ENCODE measurements around the gene AGTRAP.

AGTRAP gene

DNA sequence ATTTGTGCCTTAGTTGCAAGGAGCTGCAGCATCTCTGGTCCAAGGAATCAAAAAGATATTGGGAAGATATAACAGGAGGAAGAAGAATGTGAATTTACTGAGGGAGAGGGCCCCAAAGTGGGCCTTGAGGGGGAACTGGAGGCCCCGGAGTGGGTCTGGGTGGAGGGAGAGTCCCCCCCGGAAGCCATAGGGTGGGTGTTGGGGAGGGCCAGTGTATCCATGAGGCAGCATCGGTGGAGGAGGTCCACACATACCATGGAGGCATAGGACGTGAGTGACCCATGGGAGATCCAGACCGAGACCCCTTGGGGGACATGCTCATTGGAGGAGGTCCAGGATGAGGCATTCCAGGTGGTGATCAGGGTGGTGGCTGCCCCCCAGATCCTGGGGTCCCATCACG lies 25.3 kb downstream of the AGTRAP start:
- 91% methylated on average over 6 of the region's 6 CpGs for WGBS
- Histone ChIP-seq H2AFZ (ENCODE audit: low read depth, low read length) (no peak overlapping the region), H3K4me2 (ENCODE audit: low read length, poor library complexity, severe bottlenecking) (no peak overlapping the region), H3K23ac (ENCODE audit: low read length in 2 of 2) (no peak overlapping the region), H3K27me3 (ENCODE audit: control insufficient read depth in 1 of 2, insufficient read depth in 1 of 2, low read length in 2 of 2) (peaks cover 25 to 40% of the 10 kb centered on the region in 2 experiments), H2BK5ac (ENCODE audit: low read depth, low read length, poor library complexity, severe bottlenecking) (no peak overlapping the region), H3K4ac (ENCODE audit: low read depth in 1 of 2, low read length in 2 of 2) (no peak overlapping the region), H3K4me1 (ENCODE audit: control insufficient read depth, insufficient read depth, low read depth, low read length) (peaks cover 5% of the 10 kb centered on the region), H3K9me3 (ENCODE audit: control insufficient read depth, low read length) (peaks cover 4% of the 10 kb centered on the region), H4K8ac (ENCODE audit: low read length) (no peak overlapping the region), H3K36me3 (ENCODE audit: control insufficient read depth in 1 of 2, insufficient read depth in 2 of 2, low read depth in 1 of 2, low read length in 2 of 2) (peaks cover 0 to 2% of the 10 kb centered on the region in 2 experiments), H3K79me1 (replicated peaks; ENCODE audit: low read length, poor library complexity, severe bottlenecking) (no peaks in the 10 kb centered on the region), H3K18ac (ENCODE audit: low read depth in 1 of 2, low read length in 2 of 2) (no peak overlapping the region), H2BK15ac (ENCODE audit: low read depth, poor library complexity, severe bottlenecking) (peak overlapping the region; percentile 12), H3K27ac (ENCODE audit: low read length, poor library complexity, severe bottlenecking) (no peak overlapping the region), H2AK5ac (ENCODE audit: low read length, severe bottlenecking) (no peak overlapping the region), H3K14ac (ENCODE audit: low read length in 2 of 2) (no peak overlapping the region), H3K4me3 (ENCODE audit: insufficient read depth in 1 of 2, low read depth in 1 of 2, low read length in 2 of 2) (no peak overlapping the region), H4K91ac (ENCODE audit: low read length) (no peak overlapping the region), H2BK120ac (ENCODE audit: low read depth, low read length) (no peak overlapping the region), H2BK12ac (ENCODE audit: low read length in 2 of 2) (no peak overlapping the region), H3K9ac (ENCODE audit: low read length) (no peak overlapping the region)
- no peak for DNase-seq

- Histone ChIP-seq H3K4ac (ENCODE audit: low read depth in 1 of 2, low read length in 2 of 2) (no peak within 1 kb of the TSS), H3K9ac (ENCODE audit: low read length) (no peak within 1 kb of the TSS), H4K8ac (ENCODE audit: low read length) (no peak within 1 kb of the TSS), H3K27me3 (ENCODE audit: control insufficient read depth in 1 of 2, insufficient read depth in 1 of 2, low read length in 2 of 2) (peaks cover 31 to 42% of the 10 kb centered on the region in 2 experiments), H3K79me1 (replicated peaks; ENCODE audit: low read length, poor library complexity, severe bottlenecking) (no peaks in the 10 kb centered on the region), H3K27ac (ENCODE audit: low read length, poor library complexity, severe bottlenecking) (no peak within 1 kb of the TSS), H3K4me1 (ENCODE audit: control insufficient read depth, insufficient read depth, low read depth, low read length) (peaks cover 5% of the 10 kb centered on the region), H2BK120ac (ENCODE audit: low read depth, low read length) (no peak within 1 kb of the TSS), H2AFZ (ENCODE audit: low read depth, low read length) (no peak within 1 kb of the TSS), H3K4me2 (ENCODE audit: low read length, poor library complexity, severe bottlenecking) (no peak within 1 kb of the TSS), H2AK5ac (ENCODE audit: low read length, severe bottlenecking) (no peak within 1 kb of the TSS), H2BK5ac (ENCODE audit: low read depth, low read length, poor library complexity, severe bottlenecking) (no peak within 1 kb of the TSS), H2BK12ac (ENCODE audit: low read length in 2 of 2) (no peak within 1 kb of the TSS), H2BK15ac (ENCODE audit: low read depth, poor library complexity, severe bottlenecking) (peak within 1 kb of the TSS; percentile 16), H3K36me3 (ENCODE audit: control insufficient read depth in 1 of 2, insufficient read depth in 2 of 2, low read depth in 1 of 2, low read length in 2 of 2) (peaks cover 0 to 2% of the 10 kb centered on the region in 2 experiments), H3K9me3 (ENCODE audit: control insufficient read depth, low read length) (peaks cover 4% of the 10 kb centered on the region), H3K18ac (ENCODE audit: low read depth in 1 of 2, low read length in 2 of 2) (no peak within 1 kb of the TSS), H3K23ac (ENCODE audit: low read length in 2 of 2) (peak within 1 kb of the TSS in 1 of 2 experiments; percentile 41), H3K4me3 (ENCODE audit: insufficient read depth in 1 of 2, low read depth in 1 of 2, low read length in 2 of 2) (no peak within 1 kb of the TSS), H3K14ac (ENCODE audit: low read length in 2 of 2) (peak within 1 kb of the TSS in 1 of 2 experiments; percentile 4), H4K91ac (ENCODE audit: low read length) (no peak within 1 kb of the TSS)
- DNase-seq, result no peak
- 7% methylated on average over 28 of the region's 29 CpGs for WGBS
Measured at GRCh38 chr1:11761988-11762406, 26.1 kb downstream of the AGTRAP start, which contains the start of gene C1orf167. C1orf167 (plus strand) TSS chr1:11762193; CDS start chr1:11764401, 2,208 bp downstream.

GRCh38 chr1:11764115-11764514 lies 28.2 kb downstream of the AGTRAP start:
- H2AFZ ChIP-seq (ENCODE audit: low read depth, low read length), result no peak overlapping the region
- no peak overlapping the region for H3K4me3 ChIP-seq (ENCODE audit: insufficient read depth in 1 of 2, low read depth in 1 of 2, low read length in 2 of 2)
- H3K4me2 ChIP-seq (ENCODE audit: low read length, poor library complexity, severe bottlenecking), result no peak overlapping the region
- no peaks in the 10 kb centered on the region for H3K9me3 ChIP-seq (ENCODE audit: control insufficient read depth, low read length)
- no peak for DNase-seq
- no peak overlapping the region for H2BK12ac ChIP-seq (ENCODE audit: low read length in 2 of 2)
- H2BK5ac ChIP-seq (ENCODE audit: low read depth, low read length, poor library complexity, severe bottlenecking), result no peak overlapping the region
- peaks cover 5% of the 10 kb centered on the region for H3K4me1 ChIP-seq (ENCODE audit: control insufficient read depth, insufficient read depth, low read depth, low read length)
- H3K36me3 ChIP-seq (ENCODE audit: control insufficient read depth in 1 of 2, insufficient read depth in 2 of 2, low read depth in 1 of 2, low read length in 2 of 2), result peaks cover 0 to 2% of the 10 kb centered on the region in 2 experiments
- no peak overlapping the region for H4K8ac ChIP-seq (ENCODE audit: low read length)
- H3K27me3 ChIP-seq (ENCODE audit: control insufficient read depth in 1 of 2, insufficient read depth in 1 of 2, low read length in 2 of 2), result peaks cover 39 to 57% of the 10 kb centered on the region in 2 experiments
- H3K18ac ChIP-seq (ENCODE audit: low read depth in 1 of 2, low read length in 2 of 2), result no peak overlapping the region
- H2BK120ac ChIP-seq (ENCODE audit: low read depth, low read length), result no peak overlapping the region
- peak overlapping the region in 1 of 2 experiments; percentile 19 for H3K23ac ChIP-seq (ENCODE audit: low read length in 2 of 2)
- no peak overlapping the region for H3K14ac ChIP-seq (ENCODE audit: low read length in 2 of 2)
- H3K79me1 ChIP-seq (replicated peaks; ENCODE audit: low read length, poor library complexity, severe bottlenecking), result no peaks in the 10 kb centered on the region
- H3K9ac ChIP-seq (ENCODE audit: low read length), result no peak overlapping the region
- no peak overlapping the region for H3K27ac ChIP-seq (ENCODE audit: low read length, poor library complexity, severe bottlenecking)
- no peak overlapping the region for H4K91ac ChIP-seq (ENCODE audit: low read length)
- WGBS, result 89% methylated on average over 3 of the region's 3 CpGs
- H2BK15ac ChIP-seq (ENCODE audit: low read depth, poor library complexity, severe bottlenecking), result no peak overlapping the region
- no peak overlapping the region for H3K4ac ChIP-seq (ENCODE audit: low read depth in 1 of 2, low read length in 2 of 2)
- no peak overlapping the region for H2AK5ac ChIP-seq (ENCODE audit: low read length, severe bottlenecking)

DNA sequence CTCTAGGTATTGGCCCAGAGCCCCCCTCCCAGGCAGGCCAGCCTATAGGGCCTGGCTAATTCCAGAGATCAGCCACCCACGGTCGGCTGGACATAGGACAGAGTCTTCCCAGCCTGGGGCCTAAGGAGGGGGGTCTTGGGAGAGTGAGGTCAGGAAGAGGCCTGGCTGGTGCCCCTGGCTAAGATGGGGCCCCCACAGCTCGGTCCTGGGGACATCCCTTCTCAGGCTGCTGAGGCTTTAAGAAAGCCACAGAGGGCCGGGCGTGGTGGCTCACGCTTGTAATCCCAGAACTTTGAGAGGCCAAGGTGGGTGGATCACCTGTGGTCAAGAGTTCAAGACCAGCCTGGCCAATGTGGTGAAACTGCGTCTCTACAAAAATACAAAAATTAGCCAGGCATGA lies 28.6 kb downstream of the AGTRAP start:
- Histone ChIP-seq H3K27me3 (ENCODE audit: control insufficient read depth in 1 of 2, insufficient read depth in 1 of 2, low read length in 2 of 2) (peaks cover 39 to 57% of the 10 kb centered on the region in 2 experiments), H2BK12ac (ENCODE audit: low read length in 2 of 2) (no peak overlapping the region), H3K4ac (ENCODE audit: low read depth in 1 of 2, low read length in 2 of 2) (no peak overlapping the region), H4K8ac (ENCODE audit: low read length) (no peak overlapping the region), H2AFZ (ENCODE audit: low read depth, low read length) (no peak overlapping the region), H3K4me3 (ENCODE audit: insufficient read depth in 1 of 2, low read depth in 1 of 2, low read length in 2 of 2) (no peak overlapping the region), H2BK15ac (ENCODE audit: low read depth, poor library complexity, severe bottlenecking) (no peak overlapping the region), H3K79me1 (replicated peaks; ENCODE audit: low read length, poor library complexity, severe bottlenecking) (no peaks in the 10 kb centered on the region), H2BK5ac (ENCODE audit: low read depth, low read length, poor library complexity, severe bottlenecking) (no peak overlapping the region), H3K18ac (ENCODE audit: low read depth in 1 of 2, low read length in 2 of 2) (no peak overlapping the region), H3K9me3 (ENCODE audit: control insufficient read depth, low read length) (no peaks in the 10 kb centered on the region), H2BK120ac (ENCODE audit: low read depth, low read length) (no peak overlapping the region), H3K23ac (ENCODE audit: low read length in 2 of 2) (no peak overlapping the region), H2AK5ac (ENCODE audit: low read length, severe bottlenecking) (no peak overlapping the region), H3K4me1 (ENCODE audit: control insufficient read depth, insufficient read depth, low read depth, low read length) (peaks cover 5% of the 10 kb centered on the region), H3K4me2 (ENCODE audit: low read length, poor library complexity, severe bottlenecking) (no peak overlapping the region), H3K27ac (ENCODE audit: low read length, poor library complexity, severe bottlenecking) (no peak overlapping the region), H3K36me3 (ENCODE audit: control insufficient read depth in 1 of 2, insufficient read depth in 2 of 2, low read depth in 1 of 2, low read length in 2 of 2) (peaks cover 0 to 2% of the 10 kb centered on the region in 2 experiments), H3K14ac (ENCODE audit: low read length in 2 of 2) (no peak overlapping the region), H3K9ac (ENCODE audit: low read length) (no peak overlapping the region), H4K91ac (ENCODE audit: low read length) (no peak overlapping the region)
- WGBS, result 77% methylated on average over 7 of the region's 7 CpGs
- no peak for DNase-seq
